Activated naive CD4-positive, alpha-beta T cell treated with anti-CD3 and anti-CD28 coated beads, Interleukin-2, amount 50 U/mL, for 72 hours (primary cell): Measurements from ENCODE around the gene ANKAR. TPM values are rescaled to one million over a fixed set of nuclear protein-coding genes. Genes with fewer than 3 reads are reported as not detected.
"Not testable (repeated sequence)": the region's sequence is repeated elsewhere in the genome, so short reads cannot be mapped to it uniquely, and the experiment has no call there.

Experiments used
- ATAC-seq, 2 donors: fragments of 150-1000 bp; cut with Tn5 transposase; 2 replicates each; pipeline ENCODE4 v1.10.0; 2021; ENCODE audit warnings: mild to moderate bottlenecking in 2 of 2, moderate library complexity in 2 of 2
- DNase-seq, 2 donors: peaks; one replicate each; pipeline ENCODE4 v3.0.0; 2021 to 2022; ENCODE audit warnings: low spot score in 2 of 2
- H3K27ac Mint-ChIP-seq, 2 donors: one replicate each; pipeline ENCODE4 v1.8.0; 2022; ENCODE audit warnings: mild to moderate bottlenecking in 2 of 2, mixed read lengths in 2 of 2
- H3K36me3 Mint-ChIP-seq, 2 donors: one replicate each; pipeline ENCODE4 v1.8.0; 2022; ENCODE audit warnings: mixed read lengths in 2 of 2
- H3K9me3 Mint-ChIP-seq, 2 donors: one replicate each; pipeline ENCODE4 v1.8.0; 2022; ENCODE audit warnings: mixed read lengths in 2 of 2
- total RNA-seq, 2 donors: library from RNA; stranded (reverse); gene quantifications; one replicate each; pipeline ENCODE4 v1.2.3, GENCODE V29; 2022

ANKAR gene
- total RNA-seq, 2 donors from 2014 or later: 2.6 to 2.9 TPM

- peaks cover 5 to 14% of the 10 kb centered on the region in 2 donors for H3K9me3 Mint-ChIP-seq
- H3K36me3 Mint-ChIP-seq: peaks cover 4 to 28% of the 10 kb centered on the region in 2 donors
These were observed 8.9 kb downstream of the ANKAR start for GRCh38 chr2:189683348-189683747.

GRCh38 chr2:189684811-189685210 is 10.3 kb downstream of the ANKAR start:
- peaks cover 0 to 6% of the 10 kb centered on the region in 2 donors for H3K9me3 Mint-ChIP-seq
- ATAC-seq (no peak), DNase-seq (no peak)
- H3K36me3 Mint-ChIP-seq: peaks cover 0 to 13% of the 10 kb centered on the region in 2 donors
- H3K27ac Mint-ChIP-seq: no peak overlapping the region

More at GRCh38 chr2:189683348-189683747, 8.9 kb downstream of the ANKAR start:
- DNase-seq (no peak), ATAC-seq (peak; percentile 85 to 91)
- H3K27ac Mint-ChIP-seq: no peak overlapping the region

GRCh38 chr2:189685540-189686229 is 11.2 kb downstream of the ANKAR start:
- Mint-ChIP-seq H3K9me3 (no peaks in the 10 kb centered on the region), H3K36me3 (peaks cover 0 to 4% of the 10 kb centered on the region in 2 donors), H3K27ac (peak overlapping the region in 1 of 2 donors; percentile 37)
- DNase-seq (no peak), ATAC-seq (no peak)

- not testable (repeated sequence) for H3K27ac Mint-ChIP-seq
These were observed 13.3 kb downstream of the ANKAR start for GRCh38 chr2:189687796-189688195.

GRCh38 chr2:189696223-189696622 is 21.8 kb downstream of the ANKAR start:
- no peak for ATAC-seq
- DNase-seq: no peak
- H3K27ac Mint-ChIP-seq: no peak overlapping the region
- no peaks in the 10 kb centered on the region for H3K9me3 Mint-ChIP-seq
- no peaks in the 10 kb centered on the region for H3K36me3 Mint-ChIP-seq

More at GRCh38 chr2:189687796-189688195, 13.3 kb downstream of the ANKAR start:
- not testable (repeated sequence) for ATAC-seq, H3K9me3 Mint-ChIP-seq, DNase-seq, H3K36me3 Mint-ChIP-seq

- Mint-ChIP-seq H3K27ac (no peak overlapping the region), H3K36me3 (no peaks in the 10 kb centered on the region), H3K9me3 (no peaks in the 10 kb centered on the region)
- ATAC-seq (peak; percentile 64 to 75), DNase-seq (peak in 1 of 2 donors; percentile 13)
These were observed 23.8 kb downstream of the ANKAR start for GRCh38 chr2:189698020-189698887.

GRCh38 chr2:189700681-189701080 is 26.2 kb downstream of the ANKAR start:
- no peak overlapping the region for H3K27ac Mint-ChIP-seq
- no peaks in the 10 kb centered on the region for H3K9me3 Mint-ChIP-seq
- H3K36me3 Mint-ChIP-seq: no peaks in the 10 kb centered on the region
- DNase-seq: no peak
- ATAC-seq: no peak

GRCh38 chr2:189702071-189702470 is 27.6 kb downstream of the ANKAR start:
- no peaks in the 10 kb centered on the region for H3K9me3 Mint-ChIP-seq
- no peaks in the 10 kb centered on the region for H3K36me3 Mint-ChIP-seq
- ATAC-seq (no peak), DNase-seq (no peak)
- no peak overlapping the region for H3K27ac Mint-ChIP-seq

- DNase-seq (no peak), ATAC-seq (no peak)
- H3K27ac Mint-ChIP-seq: no peak overlapping the region
- peaks cover 0 to 5% of the 10 kb centered on the region in 2 donors for H3K9me3 Mint-ChIP-seq
- H3K36me3 Mint-ChIP-seq: no peaks in the 10 kb centered on the region
These were observed 35.2 kb downstream of the ANKAR start for GRCh38 chr2:189709501-189710221.

- H3K27ac Mint-ChIP-seq, DNase-seq, ATAC-seq, H3K36me3 Mint-ChIP-seq: not testable (repeated sequence)
- peaks cover 6 to 15% of the 10 kb centered on the region in 2 donors for H3K9me3 Mint-ChIP-seq
These were observed 43.1 kb downstream of the ANKAR start for GRCh38 chr2:189717593-189717992.

- Mint-ChIP-seq H3K36me3 (no peaks in the 10 kb centered on the region), H3K9me3 (peaks cover 6 to 10% of the 10 kb centered on the region in 2 donors), H3K27ac (no peak overlapping the region)
- ATAC-seq (no peak), DNase-seq (no peak)
These were observed 45.1 kb downstream of the ANKAR start for GRCh38 chr2:189719571-189719970.

GRCh38 chr2:189723192-189723591 is 48.7 kb downstream of the ANKAR start:
- Mint-ChIP-seq H3K36me3 (no peaks in the 10 kb centered on the region), H3K9me3 (no peaks in the 10 kb centered on the region), H3K27ac (no peak overlapping the region)
- ATAC-seq: peak in 1 of 2 donors; percentile 99
- no peak for DNase-seq

Other genes with a start within 250 kb of the ANKAR start
- 10 to 100 TPM; 29.8 to 80.1 TPM for gene WDR75, start 233.2 kb upstream of the ANKAR start, total RNA-seq
- gene SLC40A1, start 93.9 kb upstream of the ANKAR start, total RNA-seq: 1 to 10 TPM; 1.6 to 4.6 TPM
- gene ASNSD1, start 13.2 kb upstream of the ANKAR start, total RNA-seq: 10 to 100 TPM; 46.2 to 59.0 TPM
- gene OSGEPL1, start 88.1 kb downstream of the ANKAR start, total RNA-seq: 10 to 100 TPM in 1 of 2 donors, 1 to 10 TPM in 1; 8.9 to 11.8 TPM
- gene ORMDL1, start 109.7 kb downstream of the ANKAR start, total RNA-seq: 10 to 100 TPM; 58.9 to 59.5 TPM
- 10 to 100 TPM; 35.2 to 38.3 TPM for gene PMS1, start 109.8 kb downstream of the ANKAR start, total RNA-seq